ENCODE data around the gene MOB3B.

MOB3B gene

GRCh38 chr9:27280249-27280648 lies 249.4 kb downstream of the MOB3B start:
- TF ChIP-seq CTCF (IDR thresholded peaks at IDR 0.05): no peak

DNA sequence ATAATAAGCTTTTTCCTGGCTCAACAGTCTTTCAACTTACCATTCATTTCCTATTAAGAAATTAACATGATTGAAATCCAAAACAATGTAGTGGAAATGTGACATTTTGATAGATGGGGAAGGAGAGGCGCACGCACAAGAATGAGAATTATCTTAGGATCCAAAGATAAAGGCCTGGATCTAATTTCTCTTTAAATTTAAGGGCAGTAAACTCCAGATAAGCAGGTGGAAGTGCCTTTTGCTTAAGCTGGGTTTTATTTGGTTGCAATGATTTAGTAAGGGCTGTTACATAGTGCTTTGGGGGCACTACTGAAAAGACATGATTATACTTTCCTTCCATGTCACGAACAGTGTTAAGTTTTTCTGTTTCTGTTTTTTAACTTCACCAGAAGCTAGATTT lies 250.0 kb downstream of the MOB3B start:
- TF ChIP-seq CTCF (IDR thresholded peaks at IDR 0.05): no peak

DNA sequence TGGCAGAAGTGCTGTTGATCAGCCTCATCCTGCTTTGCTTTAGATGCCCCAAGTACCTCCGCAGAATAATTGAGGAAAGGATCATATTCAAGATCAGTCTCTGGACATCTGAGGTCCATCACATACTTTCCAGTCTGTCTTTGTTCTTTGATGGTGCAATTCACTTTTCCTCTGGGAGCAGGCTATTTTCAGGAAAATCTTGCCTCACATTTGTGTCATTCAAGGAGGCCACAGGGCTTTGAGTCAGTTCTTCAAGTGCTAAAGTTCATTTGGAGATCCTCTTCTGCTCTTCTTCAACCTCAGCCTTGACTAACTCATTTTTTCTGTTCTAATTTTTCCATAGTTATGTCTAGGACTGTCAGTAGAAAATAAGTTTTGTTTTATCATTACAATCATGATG lies 251.2 kb downstream of the MOB3B start:
- TF ChIP-seq CTCF (IDR thresholded peaks at IDR 0.05): no peak

DNA sequence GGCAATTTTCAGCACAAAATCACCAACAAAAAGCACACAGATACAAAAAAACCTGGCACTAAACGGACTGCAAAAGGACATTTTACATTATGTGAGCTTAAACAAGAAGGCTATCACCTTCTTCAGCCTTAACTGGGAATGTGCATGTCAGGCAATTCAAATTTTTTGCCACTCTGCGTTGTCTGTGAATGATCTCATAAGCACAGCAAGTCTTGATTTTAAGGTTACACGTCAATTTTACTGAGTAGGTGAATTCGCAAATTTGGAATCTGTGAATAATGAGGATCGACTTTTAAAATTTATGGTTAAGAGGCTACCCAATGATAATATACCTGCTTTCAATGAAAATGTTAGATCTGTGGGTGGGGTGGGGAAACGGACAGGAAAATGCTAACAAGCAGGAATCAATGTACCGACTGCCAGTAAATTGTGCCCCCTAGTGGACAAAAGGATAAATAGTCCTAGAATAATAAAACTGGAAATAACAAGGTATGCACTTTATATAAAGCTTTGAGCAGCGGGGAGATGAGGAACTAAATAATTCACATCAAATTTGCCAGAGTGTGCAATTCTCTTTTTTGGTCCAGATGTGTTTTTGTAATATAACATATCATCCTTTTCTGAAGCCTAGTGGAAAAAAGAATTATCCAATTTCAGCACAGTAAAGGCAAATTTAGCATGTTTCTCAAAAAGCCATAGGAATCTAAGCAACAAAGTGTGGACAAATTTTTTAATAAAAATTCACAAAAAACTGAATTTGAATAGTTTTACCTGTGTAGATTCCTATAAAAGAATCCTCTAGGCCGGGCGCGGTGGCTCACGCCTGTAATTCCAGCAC lies 253.2 kb downstream of the MOB3B start:
- TF ChIP-seq CTCF (IDR thresholded peaks at IDR 0.05): peak; percentile 65
